ENCODE measurements around the gene KCNK3.

DNA sequence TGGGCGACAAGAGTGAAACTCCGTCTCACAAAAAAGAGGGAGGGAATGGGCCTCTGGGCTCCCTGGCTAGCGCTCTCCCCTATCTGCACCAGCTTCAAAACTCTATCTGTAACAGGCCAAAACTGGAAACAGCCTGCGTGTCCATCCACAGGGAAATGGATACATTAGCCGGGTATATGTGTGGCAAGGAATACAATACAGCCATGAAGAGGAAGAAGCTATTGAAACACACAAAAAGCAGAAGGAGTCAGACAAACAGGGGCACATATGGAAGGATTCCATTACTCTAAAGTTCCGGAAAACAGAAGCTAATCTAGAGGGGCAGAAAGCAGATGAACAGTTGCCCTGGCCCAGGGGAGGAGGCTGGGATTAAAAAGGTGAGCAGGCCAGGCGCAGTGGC, 47.0 kb downstream of the KCNK3 start:
- TF ChIP-seq, protein P1, sequence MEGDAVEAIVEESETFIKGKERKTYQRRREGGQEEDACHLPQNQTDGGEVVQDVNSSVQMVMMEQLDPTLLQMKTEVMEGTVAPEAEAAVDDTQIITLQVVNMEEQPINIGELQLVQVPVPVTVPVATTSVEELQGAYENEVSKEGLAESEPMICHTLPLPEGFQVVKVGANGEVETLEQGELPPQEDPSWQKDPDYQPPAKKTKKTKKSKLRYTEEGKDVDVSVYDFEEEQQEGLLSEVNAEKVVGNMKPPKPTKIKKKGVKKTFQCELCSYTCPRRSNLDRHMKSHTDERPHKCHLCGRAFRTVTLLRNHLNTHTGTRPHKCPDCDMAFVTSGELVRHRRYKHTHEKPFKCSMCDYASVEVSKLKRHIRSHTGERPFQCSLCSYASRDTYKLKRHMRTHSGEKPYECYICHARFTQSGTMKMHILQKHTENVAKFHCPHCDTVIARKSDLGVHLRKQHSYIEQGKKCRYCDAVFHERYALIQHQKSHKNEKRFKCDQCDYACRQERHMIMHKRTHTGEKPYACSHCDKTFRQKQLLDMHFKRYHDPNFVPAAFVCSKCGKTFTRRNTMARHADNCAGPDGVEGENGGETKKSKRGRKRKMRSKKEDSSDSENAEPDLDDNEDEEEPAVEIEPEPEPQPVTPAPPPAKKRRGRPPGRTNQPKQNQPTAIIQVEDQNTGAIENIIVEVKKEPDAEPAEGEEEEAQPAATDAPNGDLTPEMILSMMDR (IDR thresholded peaks at IDR 0.05; ENCODE audit: insufficient read depth, low read length): no peak
- TF ChIP-seq POLR2AphosphoS5 (IDR thresholded peaks at IDR 0.05; ENCODE audit: low read depth) (no peak), SPI1 (IDR thresholded peaks at IDR 0.05; ENCODE audit: borderline replicate concordance, low read depth) (no peak), REST (IDR thresholded peaks at IDR 0.05; ENCODE audit: insufficient replicate concordance, low read depth) (no peak)

All from HL-60 (cell line).